ENCODE results near the gene STPG3. TPM values are rescaled to one million over a fixed set of nuclear protein-coding genes. Genes with fewer than 3 reads are reported as not detected.

Gene STPG3
- total RNA-seq, 1 donor from 2014 or later: not detected

GRCh38 chr9:137278061-137278701 is 27.1 kb downstream of the STPG3 start:
- DNase-seq (ENCODE audit: low read depth): no peak

DNA sequence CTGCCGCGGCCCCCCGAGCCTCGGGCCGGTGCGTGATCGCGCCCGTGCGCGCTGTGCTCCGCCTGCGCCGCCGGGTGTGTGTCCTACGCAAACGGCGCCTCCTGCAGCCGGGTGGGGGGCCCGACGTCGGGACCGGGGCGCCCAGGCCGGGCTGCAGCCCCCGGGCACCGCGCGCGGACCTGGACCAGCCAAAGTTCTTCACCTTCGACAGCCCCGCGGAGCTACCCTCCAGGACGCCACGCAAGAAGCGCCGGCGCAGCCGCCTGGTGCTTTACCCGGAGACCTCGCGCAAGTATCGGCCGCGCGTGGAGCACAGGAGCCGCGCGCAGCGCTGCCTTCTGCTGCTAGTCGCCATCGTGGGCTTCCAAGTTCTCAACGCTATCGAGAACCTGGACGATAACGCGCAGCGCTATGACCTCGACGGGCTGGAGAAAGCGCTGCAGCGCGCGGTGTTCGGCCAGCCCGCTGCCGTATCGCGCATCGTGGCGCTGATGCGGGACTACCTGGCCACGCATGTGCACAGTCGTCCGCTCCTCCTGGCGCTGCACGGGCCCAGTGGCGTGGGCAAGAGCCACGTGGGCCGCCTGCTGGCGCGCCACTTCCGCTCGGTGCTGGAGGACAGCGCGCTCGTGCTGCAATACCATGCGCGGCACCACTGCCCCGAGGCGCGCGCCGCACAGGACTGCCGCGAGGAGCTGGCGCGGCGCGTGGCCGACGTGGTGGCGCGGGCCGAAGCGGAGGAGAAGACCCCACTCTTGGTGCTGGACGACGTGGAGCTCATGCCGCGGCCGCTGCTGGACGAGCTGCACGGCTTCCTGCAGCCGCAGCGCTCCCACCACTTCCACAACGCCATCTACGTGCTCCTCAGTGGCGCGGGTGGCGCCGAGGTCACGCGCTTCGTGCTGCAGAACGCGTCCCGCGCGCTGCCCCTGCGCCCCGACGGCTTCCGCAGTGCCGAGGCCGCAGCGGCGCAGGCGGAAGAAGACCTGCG is 27.9 kb downstream of the STPG3 start:
- DNase-seq (ENCODE audit: low read depth): no peak

DNA sequence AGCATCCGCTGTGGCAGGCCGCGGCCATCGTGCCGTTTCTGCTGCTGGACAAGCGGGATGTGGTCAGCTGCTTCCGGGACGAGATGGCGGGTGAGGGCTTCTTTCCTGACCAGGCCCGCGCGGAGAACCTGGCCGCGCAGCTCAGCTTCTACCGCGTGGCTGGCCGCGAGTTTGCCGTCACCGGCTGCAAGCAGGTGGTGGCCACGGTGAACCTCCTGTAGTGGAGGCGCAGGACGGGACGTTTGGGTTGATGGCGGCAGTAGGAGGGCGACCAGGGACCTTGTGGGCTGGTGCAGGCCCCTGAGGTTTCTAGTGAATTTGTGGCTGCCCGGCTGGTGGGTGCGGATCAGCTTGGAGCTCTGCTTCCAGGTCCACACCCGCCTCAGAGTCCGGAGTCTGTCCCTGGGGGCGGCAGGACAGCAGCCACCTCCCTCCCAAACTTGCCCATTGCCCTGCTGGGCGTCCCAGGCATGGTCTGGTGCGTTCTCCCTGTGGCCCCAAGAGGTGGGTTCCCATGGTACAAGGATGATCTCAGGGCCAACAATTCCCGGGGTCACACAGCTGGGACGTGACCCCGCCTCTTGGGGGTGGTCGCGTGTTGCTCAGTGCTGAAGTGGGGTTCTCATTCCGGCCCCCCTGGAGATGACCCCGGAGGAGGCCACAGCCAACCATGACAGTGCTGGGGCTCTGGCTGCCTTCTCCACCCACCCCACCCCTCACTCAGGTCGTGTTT is 28.8 kb downstream of the STPG3 start:
- DNase-seq (ENCODE audit: low read depth): no peak

GRCh38 chr9:137280474-137281344 is 29.6 kb downstream of the STPG3 start:
- peak; percentile 37 for DNase-seq (ENCODE audit: low read depth)

GRCh38 chr9:137281345-137282116 is 30.4 kb downstream of the STPG3 start:
- no peak for DNase-seq (ENCODE audit: low read depth)

DNA sequence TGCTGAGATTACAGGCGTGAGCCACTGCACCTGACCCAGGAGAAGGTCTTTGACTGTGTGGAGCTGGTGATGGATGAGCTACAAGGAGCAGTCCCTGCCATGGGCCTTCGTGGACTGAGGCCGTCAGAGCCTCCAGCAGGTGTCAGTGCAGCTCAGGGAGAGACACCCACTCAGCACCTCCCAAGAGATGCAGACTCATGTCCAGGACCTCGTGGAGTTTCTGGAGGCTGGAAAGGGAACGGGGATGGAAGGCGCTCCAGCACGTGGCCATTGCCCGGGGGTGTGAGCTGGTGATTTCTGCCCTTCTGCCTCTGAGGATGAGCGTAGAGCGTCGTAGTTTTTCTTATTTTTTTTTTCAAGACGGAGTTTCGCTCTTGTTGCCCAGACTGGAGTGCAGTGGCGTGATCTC is 35.9 kb downstream of the STPG3 start:
- peak; percentile 58 for DNase-seq (ENCODE audit: low read depth)

DNA sequence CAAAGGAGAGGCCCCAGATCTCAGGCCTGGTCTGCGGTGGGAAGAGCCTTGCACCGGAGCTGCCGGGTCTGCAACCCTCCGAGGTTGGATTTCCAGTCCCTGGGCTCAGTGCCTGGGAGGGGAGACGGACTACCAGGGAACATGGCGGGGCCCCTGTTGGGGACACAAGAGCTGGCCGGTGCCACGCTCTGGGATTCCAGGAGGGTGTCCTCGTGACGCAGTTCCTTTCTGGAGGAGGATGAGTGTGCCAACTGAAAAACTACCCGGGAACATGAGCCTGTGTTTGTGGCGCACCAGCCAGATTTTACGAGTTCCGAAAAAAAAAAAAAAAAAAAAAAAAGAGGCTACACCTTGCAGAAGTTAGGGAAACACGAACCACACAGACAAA is 42.0 kb downstream of the STPG3 start:
- no peak for DNase-seq (ENCODE audit: low read depth)

- DNase-seq (ENCODE audit: low read depth): no peak
These were observed 42.5 kb downstream of the STPG3 start for GRCh38 chr9:137293482-137294090.

DNA sequence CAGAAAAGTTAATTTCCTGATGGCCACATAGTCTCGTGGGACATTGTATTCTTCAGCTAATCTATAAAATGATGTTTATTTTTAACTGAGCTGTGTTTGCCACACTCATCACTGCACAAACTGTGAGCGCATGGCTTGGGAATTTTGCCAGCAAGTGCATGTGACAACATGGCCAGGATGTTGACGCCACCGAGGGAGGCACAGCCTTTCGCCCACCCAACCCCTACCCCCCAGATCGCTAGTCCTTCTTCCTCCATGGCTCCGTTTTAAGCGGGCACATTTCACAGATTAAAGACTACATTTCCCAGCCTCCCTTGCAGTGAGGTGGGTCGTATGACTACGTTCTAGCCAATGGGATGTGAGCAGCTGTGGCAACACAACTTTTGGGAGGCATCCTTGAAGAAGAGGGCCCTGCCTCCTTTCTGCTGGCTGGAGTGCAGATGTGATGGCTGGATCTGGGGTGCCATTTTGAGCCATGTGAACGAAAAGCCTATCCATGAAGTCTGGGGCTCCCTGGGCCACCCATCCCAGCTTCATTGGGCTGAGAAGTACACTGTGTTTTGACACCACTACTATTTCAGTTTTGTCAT is 43.1 kb downstream of the STPG3 start:
- no peak for DNase-seq (ENCODE audit: low read depth)

DNA sequence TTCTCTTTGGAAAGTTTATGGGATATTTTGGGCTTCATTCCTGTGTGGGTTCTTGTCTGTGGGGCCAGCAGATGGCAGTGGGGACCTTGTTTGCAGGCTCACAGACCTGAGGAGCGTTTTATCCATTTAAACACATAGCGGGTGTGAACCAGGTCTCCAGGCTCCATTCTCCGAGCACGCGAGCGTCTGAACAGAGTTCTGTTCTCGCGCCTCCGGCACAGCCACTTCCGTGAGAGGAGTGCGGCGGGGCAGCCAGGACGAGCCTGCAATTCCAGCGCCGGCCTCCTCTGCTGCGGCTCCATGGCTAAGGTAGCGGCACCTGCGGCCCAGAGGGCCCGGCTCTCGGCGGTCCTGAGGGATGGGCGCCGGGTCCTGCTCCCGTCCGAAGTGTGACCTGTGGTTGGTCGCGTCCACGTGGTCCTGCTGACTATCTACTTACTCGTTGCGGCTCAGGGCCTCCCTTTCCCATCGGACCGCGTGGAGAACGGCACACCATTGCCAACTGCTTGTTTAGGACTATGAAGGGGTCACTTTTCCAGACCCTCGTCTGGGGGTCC is 43.7 kb downstream of the STPG3 start:
- DNase-seq (ENCODE audit: low read depth): no peak

DNA sequence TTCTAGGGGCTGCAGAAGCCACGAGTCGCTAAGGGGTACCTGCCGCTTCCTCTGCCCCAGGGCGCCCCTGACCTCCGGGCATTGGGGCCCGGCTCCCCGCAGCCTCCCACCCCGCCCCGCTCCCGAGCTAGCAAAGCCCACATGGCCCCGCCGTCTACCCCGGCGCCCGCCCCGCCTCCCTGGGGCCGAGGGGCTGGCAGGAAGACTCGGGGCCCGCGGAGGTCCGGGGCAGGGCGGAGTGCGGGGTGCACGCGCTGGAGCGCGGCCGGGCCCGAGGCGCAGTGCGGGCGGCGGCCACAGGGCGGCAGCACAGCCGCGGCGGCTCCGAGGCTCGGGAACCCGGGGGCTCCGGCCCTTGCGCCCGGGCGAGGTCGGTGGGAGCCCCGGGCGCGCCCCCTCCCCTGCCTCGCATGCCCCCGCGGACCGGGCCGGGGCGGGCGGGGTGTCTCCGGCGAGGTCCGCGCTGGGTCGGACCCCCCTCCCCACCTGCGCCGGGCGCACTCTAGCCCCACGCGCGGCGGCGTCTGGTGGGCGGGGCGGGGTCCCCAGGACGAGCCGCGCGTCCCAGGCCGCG is 44.2 kb downstream of the STPG3 start:
- no peak for DNase-seq (ENCODE audit: low read depth)

DNA sequence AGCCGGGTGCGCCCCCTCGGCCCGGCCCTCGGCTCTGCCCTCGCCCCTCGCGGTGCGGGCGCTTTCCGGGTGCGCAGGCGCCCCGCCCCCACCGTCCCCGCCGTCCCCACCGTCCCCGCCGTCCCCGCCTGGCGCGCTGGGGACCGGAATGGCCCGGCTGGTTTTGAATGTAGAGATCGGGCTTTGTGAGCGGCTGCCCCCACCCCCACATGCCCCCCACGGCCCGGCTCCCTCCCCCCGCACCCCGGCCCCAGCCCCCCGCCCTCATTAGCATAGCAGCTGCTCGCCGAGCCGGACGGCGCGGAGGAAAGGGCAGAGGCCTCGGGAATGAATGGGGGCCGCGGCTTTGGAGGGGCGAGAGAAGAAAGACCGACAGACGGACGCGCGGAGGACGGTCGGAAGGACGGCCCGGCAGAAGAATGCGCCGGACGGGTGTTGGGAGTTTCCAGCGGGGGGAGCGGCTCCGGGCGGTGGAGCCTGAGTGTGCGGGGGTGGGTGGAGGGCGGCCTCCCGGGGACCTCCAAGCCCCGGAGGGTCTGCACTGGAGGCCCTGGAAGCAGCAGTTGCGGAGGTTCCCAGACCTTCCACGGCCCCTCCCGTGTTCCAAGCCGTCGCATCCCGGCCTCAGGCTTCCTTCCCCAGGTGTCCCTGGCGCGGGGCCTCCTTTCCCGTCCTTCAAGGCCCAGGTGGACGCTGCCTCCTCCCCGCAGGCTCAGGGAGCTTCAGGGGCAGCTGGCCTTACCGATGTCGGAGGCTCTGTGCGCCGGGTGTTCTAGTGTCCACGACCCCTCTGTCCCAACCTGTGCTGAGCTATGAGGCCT is 45.0 kb downstream of the STPG3 start:
- DNase-seq (ENCODE audit: low read depth): no peak

- DNase-seq (ENCODE audit: low read depth): no peak
These were observed 45.9 kb downstream of the STPG3 start for GRCh38 chr9:137296670-137297664.

DNA sequence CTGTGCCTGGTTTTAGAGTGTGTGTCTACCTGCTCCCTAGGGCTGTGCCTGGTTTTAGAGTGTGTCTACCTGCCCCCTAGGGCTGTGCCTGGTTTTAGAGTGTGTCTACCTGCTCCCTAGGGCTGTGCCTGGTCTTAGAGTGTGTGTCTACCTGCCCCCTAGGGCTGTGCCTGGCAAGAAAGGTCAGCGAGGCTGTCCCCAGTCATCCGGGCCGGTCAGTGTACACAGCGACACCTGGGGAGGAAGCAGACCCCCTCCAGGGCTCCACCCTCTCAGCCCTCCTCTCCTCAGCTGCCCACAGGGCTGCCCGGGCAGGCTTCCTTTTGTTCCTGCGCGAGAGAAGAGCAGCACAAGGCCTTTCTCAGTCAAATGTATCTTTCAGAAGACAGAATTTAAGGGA is 46.9 kb downstream of the STPG3 start:
- no peak for DNase-seq (ENCODE audit: low read depth)

GRCh38 chr9:137298401-137299202 is 47.5 kb downstream of the STPG3 start:
- DNase-seq (ENCODE audit: low read depth): no peak

DNA sequence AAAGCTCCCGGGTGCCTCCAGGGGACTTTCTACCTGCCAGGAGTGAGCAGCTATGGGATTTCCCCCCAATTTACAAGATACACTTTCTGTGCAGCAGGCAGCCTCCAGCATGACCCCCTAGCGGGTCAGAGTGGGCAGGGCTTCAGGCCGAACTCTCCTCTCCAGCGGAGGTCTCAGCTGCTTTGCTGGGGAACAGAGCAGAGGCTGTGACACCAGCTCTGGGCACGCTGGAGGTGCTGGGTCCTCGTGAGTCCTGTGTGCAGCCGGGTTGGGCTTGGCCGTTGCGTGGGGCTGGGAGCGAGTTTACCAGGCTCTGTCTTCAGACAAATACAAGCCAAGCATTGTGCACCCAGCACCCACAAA is 48.1 kb downstream of the STPG3 start:
- no peak for DNase-seq (ENCODE audit: low read depth)
